ENCODE results near the gene HOXA1. TPM values are rescaled to one million over a fixed set of nuclear protein-coding genes. Genes with fewer than 3 reads are reported as not detected.
"Not testable (repeated sequence)": the region's sequence is repeated elsewhere in the genome, so short reads cannot be mapped to it uniquely, and the experiment has no call there.

The HOXA1 gene
- total and polyA plus RNA-seq, 2 of the 8 experiments (the other 6 are each of a cell fraction or from before 2014, with no cell fraction given), result not detected

DNA sequence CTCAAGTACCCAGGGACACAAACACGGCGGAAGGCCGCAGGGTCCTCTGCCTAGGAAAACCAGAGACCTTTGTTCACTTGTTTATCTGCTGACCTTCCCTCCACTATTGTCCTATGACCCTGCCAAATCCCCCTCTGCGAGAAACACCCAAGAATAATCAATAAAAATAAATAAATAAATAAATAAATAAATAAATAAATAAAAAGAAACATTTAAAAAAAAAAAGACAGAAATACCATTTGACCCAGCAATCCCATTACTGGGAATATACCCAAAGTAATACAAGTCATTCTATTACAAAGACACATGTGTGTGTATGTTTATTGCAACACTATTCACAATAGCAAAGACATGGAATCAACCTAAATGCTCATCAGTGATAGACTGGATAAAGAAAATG lies 49.8 kb downstream of the HOXA1 start:
- H3K4me2 ChIP-seq (ENCODE audit: insufficient read depth in 1 of 2, low read depth in 2 of 2, low read length in 2 of 2); H3K27me3 ChIP-seq (replicated peaks in 1 of 4; ENCODE audit: control insufficient read depth in 3 of 4, extremely low read depth in 1 of 4, insufficient read depth in 3 of 4, low read length in 3 of 4); H3K36me3 ChIP-seq (ENCODE audit: control insufficient read depth in 2 of 4, insufficient read depth in 4 of 4, low read length in 3 of 4); H3K18ac ChIP-seq (ENCODE audit: extremely low read depth, low read length); H3K14ac ChIP-seq (ENCODE audit: insufficient read length); H3K79me1 ChIP-seq (ENCODE audit: low read depth, low read length); H4K5ac ChIP-seq (ENCODE audit: insufficient read length, low read depth, low read length); H4K8ac ChIP-seq (ENCODE audit: extremely low read depth, insufficient read depth, low read length); H2BK12ac ChIP-seq (ENCODE audit: low read depth, low read length); H2BK15ac ChIP-seq (ENCODE audit: low read length); H2AK5ac ChIP-seq (ENCODE audit: low read depth, low read length); H3K4me3 ChIP-seq (ENCODE audit: extremely low read depth in 1 of 4, insufficient read depth in 2 of 4, low read depth in 3 of 4, low read length in 4 of 4); H4K91ac ChIP-seq (replicated peaks; ENCODE audit: insufficient read length, low read length); H3K4me1 ChIP-seq (replicated peaks in 1 of 4; ENCODE audit: control insufficient read depth in 3 of 4, insufficient read depth in 4 of 4, low read length in 3 of 4); H2BK5ac ChIP-seq (ENCODE audit: low read depth, low read length); H2BK20ac ChIP-seq (ENCODE audit: low read length); H2BK120ac ChIP-seq (replicated peaks; ENCODE audit: low read depth, low read length); H3K9me3 ChIP-seq (ENCODE audit: insufficient read depth in 2 of 2, low read depth in 1 of 2, low read length in 1 of 2); POLR2A ChIA-PET (ENCODE audit: partially characterized antibody); H2AFZ ChIP-seq (ENCODE audit: low read length); CTCF ChIA-PET (ENCODE audit: partially characterized antibody); H3K27ac ChIP-seq (ENCODE audit: low read depth, low read length); H4K20me1 ChIP-seq (replicated peaks in 1 of 2; ENCODE audit: control insufficient read depth in 1 of 2, insufficient read depth in 2 of 2, low read length in 2 of 2); H3K56ac ChIP-seq (replicated peaks; ENCODE audit: insufficient read length, low read depth, low read length); FAIRE-seq; DNase-seq (ENCODE audit: low read depth in 1 of 2, low spot score in 2 of 2); H3K23me2 ChIP-seq (ENCODE audit: low read depth, low read length); H3K79me2 ChIP-seq (ENCODE audit: control insufficient read depth in 1 of 2, insufficient read depth in 2 of 2, low read length in 2 of 2); H3K9ac ChIP-seq (replicated peaks in 1 of 4; ENCODE audit: extremely low read depth in 1 of 4, low read depth in 3 of 4, low read length in 3 of 4); H3K4ac ChIP-seq (replicated peaks; ENCODE audit: insufficient read length, low read depth, low read length); H3K23ac ChIP-seq (ENCODE audit: insufficient read length): not testable (repeated sequence)
- WGBS, 2 experiments (ENCODE audit: extremely low coverage in 1 of 2, insufficient coverage in 1 of 2, insufficient read length in 1 of 2, insufficient replicate concordance in 2 of 2, low coverage in 1 of 2, low lambda C conversion rate in 2 of 2, missing lambda C conversion rate in 1 of 2), result 100% methylated on average over 1 of the region's 4 CpGs; no CpG with 5 or more reads in 1 of the 2 experiments

DNA sequence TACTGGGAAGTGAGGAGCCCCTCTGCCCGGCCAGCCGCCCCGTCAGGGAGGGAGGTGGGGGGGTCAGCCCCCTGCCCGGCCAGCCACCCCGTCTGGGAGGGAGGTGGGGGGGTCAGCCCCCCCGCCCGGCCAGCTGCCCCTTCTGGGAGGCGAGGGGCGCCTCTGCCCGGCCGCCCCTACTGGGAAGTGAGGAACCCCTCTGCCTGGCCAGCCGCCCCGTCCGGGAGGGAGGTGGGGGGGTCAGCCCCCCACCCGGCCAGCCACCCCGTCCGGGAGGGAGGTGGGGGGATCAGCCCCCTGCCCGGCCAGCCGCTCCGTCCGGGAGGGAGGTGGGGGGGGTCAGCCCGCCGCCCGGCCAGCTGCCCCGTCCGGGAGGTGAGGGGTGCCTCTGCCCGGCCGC lies 50.7 kb downstream of the HOXA1 start:
- H3K4ac ChIP-seq (replicated peaks; ENCODE audit: insufficient read length, low read depth, low read length); H3K79me1 ChIP-seq (ENCODE audit: low read depth, low read length); H2BK5ac ChIP-seq (ENCODE audit: low read depth, low read length); H3K56ac ChIP-seq (replicated peaks; ENCODE audit: insufficient read length, low read depth, low read length); H2AK5ac ChIP-seq (ENCODE audit: low read depth, low read length); H3K9ac ChIP-seq (replicated peaks in 1 of 4; ENCODE audit: extremely low read depth in 1 of 4, low read depth in 3 of 4, low read length in 3 of 4); H3K36me3 ChIP-seq (ENCODE audit: control insufficient read depth in 2 of 4, insufficient read depth in 4 of 4, low read length in 3 of 4); H2BK12ac ChIP-seq (ENCODE audit: low read depth, low read length); H2BK120ac ChIP-seq (replicated peaks; ENCODE audit: low read depth, low read length); H4K5ac ChIP-seq (ENCODE audit: insufficient read length, low read depth, low read length); H3K79me2 ChIP-seq (ENCODE audit: control insufficient read depth in 1 of 2, insufficient read depth in 2 of 2, low read length in 2 of 2); H3K18ac ChIP-seq (ENCODE audit: extremely low read depth, low read length); H3K4me2 ChIP-seq (ENCODE audit: insufficient read depth in 1 of 2, low read depth in 2 of 2, low read length in 2 of 2); H2BK15ac ChIP-seq (ENCODE audit: low read length); H3K27me3 ChIP-seq (replicated peaks in 1 of 4; ENCODE audit: control insufficient read depth in 3 of 4, extremely low read depth in 1 of 4, insufficient read depth in 3 of 4, low read length in 3 of 4); H4K91ac ChIP-seq (replicated peaks; ENCODE audit: insufficient read length, low read length); H3K23ac ChIP-seq (ENCODE audit: insufficient read length); H4K20me1 ChIP-seq (replicated peaks in 1 of 2; ENCODE audit: control insufficient read depth in 1 of 2, insufficient read depth in 2 of 2, low read length in 2 of 2); H3K4me1 ChIP-seq (replicated peaks in 1 of 4; ENCODE audit: control insufficient read depth in 3 of 4, insufficient read depth in 4 of 4, low read length in 3 of 4); H3K9me3 ChIP-seq (ENCODE audit: insufficient read depth in 2 of 2, low read depth in 1 of 2, low read length in 1 of 2); H2BK20ac ChIP-seq (ENCODE audit: low read length); H2AFZ ChIP-seq (ENCODE audit: low read length); FAIRE-seq; DNase-seq (ENCODE audit: low read depth in 1 of 2, low spot score in 2 of 2); CTCF ChIA-PET (ENCODE audit: partially characterized antibody); H3K23me2 ChIP-seq (ENCODE audit: low read depth, low read length); H3K27ac ChIP-seq (ENCODE audit: low read depth, low read length); POLR2A ChIA-PET (ENCODE audit: partially characterized antibody); H3K4me3 ChIP-seq (ENCODE audit: extremely low read depth in 1 of 4, insufficient read depth in 2 of 4, low read depth in 3 of 4, low read length in 4 of 4); H3K14ac ChIP-seq (ENCODE audit: insufficient read length); H4K8ac ChIP-seq (ENCODE audit: extremely low read depth, insufficient read depth, low read length): not testable (repeated sequence)
- WGBS, 2 experiments (ENCODE audit: extremely low coverage in 1 of 2, insufficient coverage in 1 of 2, insufficient read length in 1 of 2, insufficient replicate concordance in 2 of 2, low coverage in 1 of 2, low lambda C conversion rate in 2 of 2, missing lambda C conversion rate in 1 of 2), result no CpG with 5 or more reads among the region's 28 CpGs
